ENCODE measurements around the gene SIRPA. TPM values are rescaled to one million over a fixed set of nuclear protein-coding genes. Genes with fewer than 3 reads are reported as not detected.

The SIRPA gene
- total RNA-seq, 2 donors from 2014 or later, result 20.3 to 31.0 TPM

GRCh38 chr20:1949347-1950100, 54.3 kb downstream of the SIRPA start:
- intact Hi-C loops (cut with DNase I), result loop anchor here (10.0 kb wide), 1 partner anchor 145 kb away; no protein-coding TSS in a partner anchor
- no peak for TF ChIP-seq POLR2AphosphoS5 (IDR thresholded peaks at IDR 0.05)
- TF ChIP-seq CTCF (IDR thresholded peaks at IDR 0.05), result no peak
- TF ChIP-seq POLR2A (IDR thresholded peaks at IDR 0.05), result no peak
- Histone ChIP-seq H3K9me3 (no peaks in the 10 kb centered on the region), H3K27ac (no peak overlapping the region), H3K4me3 (no peak overlapping the region), H3K27me3 (replicated peaks; ENCODE audit: insufficient read depth) (no peaks in the 10 kb centered on the region), H3K36me3 (no peaks in the 10 kb centered on the region), H3K4me1 (replicated peaks) (peaks cover 3% of the 10 kb centered on the region)
- 72% methylated on average over 2 of the region's 2 CpGs for WGBS
- no peak for DNase-seq (ENCODE audit: low spot score)

- TF ChIP-seq POLR2AphosphoS5 (IDR thresholded peaks at IDR 0.05) (no peak), CTCF (IDR thresholded peaks at IDR 0.05) (no peak), POLR2A (IDR thresholded peaks at IDR 0.05) (no peak)
- Histone ChIP-seq H3K36me3 (no peaks in the 10 kb centered on the region), H3K27ac (no peak overlapping the region), H3K4me1 (replicated peaks) (peaks cover 3% of the 10 kb centered on the region), H3K27me3 (replicated peaks; ENCODE audit: insufficient read depth) (no peaks in the 10 kb centered on the region), H3K4me3 (no peak overlapping the region), H3K9me3 (no peaks in the 10 kb centered on the region)
- no peak for DNase-seq (ENCODE audit: low spot score)
- intact Hi-C loops (cut with DNase I), result no loop called here
- 88% methylated on average over 7 of the region's 7 CpGs for WGBS
These were observed 55.6 kb downstream of the SIRPA start for GRCh38 chr20:1950836-1951235.

- 83% methylated on average over 11 of the region's 11 CpGs for WGBS
- intact Hi-C loops (cut with DNase I), result no loop called here
- no peak for DNase-seq (ENCODE audit: low spot score)
These were observed 56.4 kb downstream of the SIRPA start for GRCh38 chr20:1951436-1952115.

GRCh38 chr20:1952737-1953530, 57.7 kb downstream of the SIRPA start:
- intact Hi-C loops (cut with DNase I), result no loop called here
- Histone ChIP-seq H3K4me1 (replicated peaks) (no peaks in the 10 kb centered on the region), H3K27me3 (replicated peaks; ENCODE audit: insufficient read depth) (no peaks in the 10 kb centered on the region), H3K36me3 (no peaks in the 10 kb centered on the region), H3K27ac (no peak overlapping the region), H3K4me3 (no peak overlapping the region), H3K9me3 (no peaks in the 10 kb centered on the region)
- DNase-seq (ENCODE audit: low spot score), result no peak
- TF ChIP-seq POLR2A (IDR thresholded peaks at IDR 0.05) (no peak), POLR2AphosphoS5 (IDR thresholded peaks at IDR 0.05) (no peak), CTCF (IDR thresholded peaks at IDR 0.05) (no peak)
- 59% methylated on average over 6 of the region's 6 CpGs for WGBS

More at GRCh38 chr20:1951436-1952115, 56.4 kb downstream of the SIRPA start:
- H3K9me3 ChIP-seq, result no peaks in the 10 kb centered on the region
- H3K4me1 ChIP-seq (replicated peaks), result peaks cover 3% of the 10 kb centered on the region
- no peaks in the 10 kb centered on the region for H3K27me3 ChIP-seq (replicated peaks; ENCODE audit: insufficient read depth)
- no peak overlapping the region for H3K4me3 ChIP-seq
- no peaks in the 10 kb centered on the region for H3K36me3 ChIP-seq
- TF ChIP-seq CTCF (IDR thresholded peaks at IDR 0.05) (no peak), POLR2A (IDR thresholded peaks at IDR 0.05) (no peak), POLR2AphosphoS5 (IDR thresholded peaks at IDR 0.05) (no peak)
- no peak overlapping the region for H3K27ac ChIP-seq
